NT2/D1 (cell line): ENCODE data around the gene TRIM32.

ENCODE experiments used
- SUZ12 ChIP-seq: IDR thresholded peaks from 2 replicates; pipeline ENCODE4 v1.6.1; 2011; ENCODE audit not compliant: insufficient read length, insufficient read depth; ENCODE audit errors: extremely low read depth
- YY1 ChIP-seq: IDR thresholded peaks from 2 replicates; pipeline ENCODE4 v1.6.1; 2011; ENCODE audit not compliant: insufficient read length, insufficient read depth
- ZNF274 ChIP-seq: IDR thresholded peaks from 2 replicates; pipeline ENCODE4 v1.6.1; 2011; ENCODE audit warnings: mild to moderate bottlenecking, low read depth, low read length

GRCh38 chr9:116671605-116672004 lies 15.5 kb upstream of the TRIM32 start:
- no peak for TF ChIP-seq YY1
- no peak for TF ChIP-seq SUZ12
- TF ChIP-seq ZNF274, result no peak
